Glutamatergic neuron (in vitro differentiated cells): ENCODE data around the gene SHE. TPM values are rescaled to one million over a fixed set of nuclear protein-coding genes. Genes with fewer than 3 reads are reported as not detected.

Experiments
- DNase-seq: peaks from one replicate; pipeline ENCODE4 v3.0.0; 2022
- H3K27ac Mint-ChIP-seq: one replicate; pipeline ENCODE4 v1.8.0; 2020; ENCODE audit warnings: mild to moderate bottlenecking, mixed read lengths, inconsistent platforms; ENCODE audit not compliant: unreplicated experiment
- H3K27me3 Mint-ChIP-seq: one replicate; pipeline ENCODE4 v1.8.0; 2020; ENCODE audit warnings: mild to moderate bottlenecking, moderate library complexity, mixed read lengths, inconsistent platforms; ENCODE audit not compliant: unreplicated experiment
- H3K36me3 Mint-ChIP-seq: one replicate; pipeline ENCODE4 v1.8.0; 2020; ENCODE audit warnings: mild to moderate bottlenecking, mixed read lengths, inconsistent platforms; ENCODE audit not compliant: unreplicated experiment
- H3K4me1 Mint-ChIP-seq: one replicate; pipeline ENCODE4 v1.8.0; 2020; ENCODE audit warnings: mild to moderate bottlenecking, low read depth, mixed read lengths, inconsistent platforms; ENCODE audit not compliant: unreplicated experiment
- H3K4me3 Mint-ChIP-seq: one replicate; pipeline ENCODE4 v1.8.0; 2020; ENCODE audit warnings: mild to moderate bottlenecking, mixed read lengths, inconsistent platforms; ENCODE audit not compliant: unreplicated experiment
- H3K9me3 Mint-ChIP-seq: one replicate; pipeline ENCODE4 v1.8.0; 2020; ENCODE audit warnings: mild to moderate bottlenecking, moderate library complexity, mixed read lengths, inconsistent platforms; ENCODE audit not compliant: unreplicated experiment
- total RNA-seq: library from RNA; stranded (reverse); fragmentation: NEBNext Ultra II Directional; extraction: Animal tissue kit (Norgen Biotek cat#: 25700); gene quantifications from one replicate; pipeline ENCODE4 v1.2.1, GENCODE V29; 2021; ENCODE audit not compliant: unreplicated experiment
- TF ChIP-seq, protein P1 (sequence below): fragments of 200-600 bp; sonication (generic); IDR thresholded peaks from one replicate; pipeline ENCODE4 v1.5.0; 2021; ENCODE audit not compliant: partially characterized antibody, unreplicated experiment

SHE gene
- total RNA-seq, 1 donor from 2014 or later: 0.07 TPM

DNA sequence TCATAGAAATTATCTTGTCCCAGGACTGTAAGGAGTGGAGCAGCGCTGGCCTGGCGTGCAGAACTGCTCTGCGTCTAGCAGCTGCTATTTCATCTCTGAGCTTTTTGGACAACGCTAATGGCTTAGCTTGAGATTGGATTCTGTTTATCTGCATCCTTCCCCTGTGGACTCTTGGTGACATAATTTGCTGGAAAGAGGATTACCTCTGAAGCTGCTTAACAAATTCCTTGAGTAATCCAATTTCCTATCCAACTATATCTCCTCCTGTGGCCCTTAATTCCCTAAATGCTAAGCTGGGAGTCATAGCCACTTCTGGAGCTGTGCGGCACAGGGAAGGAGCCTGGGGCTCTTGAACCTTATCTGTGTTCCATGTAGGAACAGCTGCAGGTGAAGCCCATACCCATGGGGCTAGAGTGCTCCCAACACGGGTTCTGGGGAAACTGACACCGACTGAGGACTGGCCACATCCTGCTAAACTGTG lies 53.8 kb downstream of the SHE start:
- Mint-ChIP-seq H3K4me3 (no peak overlapping the region), H3K27me3 (peaks cover 6% of the 10 kb centered on the region), H3K27ac (no peak overlapping the region), H3K36me3 (peaks cover 6% of the 10 kb centered on the region), H3K4me1 (no peaks in the 10 kb centered on the region), H3K9me3 (peaks cover 6% of the 10 kb centered on the region)
- DNase-seq: no peak
- TF ChIP-seq, protein P1, sequence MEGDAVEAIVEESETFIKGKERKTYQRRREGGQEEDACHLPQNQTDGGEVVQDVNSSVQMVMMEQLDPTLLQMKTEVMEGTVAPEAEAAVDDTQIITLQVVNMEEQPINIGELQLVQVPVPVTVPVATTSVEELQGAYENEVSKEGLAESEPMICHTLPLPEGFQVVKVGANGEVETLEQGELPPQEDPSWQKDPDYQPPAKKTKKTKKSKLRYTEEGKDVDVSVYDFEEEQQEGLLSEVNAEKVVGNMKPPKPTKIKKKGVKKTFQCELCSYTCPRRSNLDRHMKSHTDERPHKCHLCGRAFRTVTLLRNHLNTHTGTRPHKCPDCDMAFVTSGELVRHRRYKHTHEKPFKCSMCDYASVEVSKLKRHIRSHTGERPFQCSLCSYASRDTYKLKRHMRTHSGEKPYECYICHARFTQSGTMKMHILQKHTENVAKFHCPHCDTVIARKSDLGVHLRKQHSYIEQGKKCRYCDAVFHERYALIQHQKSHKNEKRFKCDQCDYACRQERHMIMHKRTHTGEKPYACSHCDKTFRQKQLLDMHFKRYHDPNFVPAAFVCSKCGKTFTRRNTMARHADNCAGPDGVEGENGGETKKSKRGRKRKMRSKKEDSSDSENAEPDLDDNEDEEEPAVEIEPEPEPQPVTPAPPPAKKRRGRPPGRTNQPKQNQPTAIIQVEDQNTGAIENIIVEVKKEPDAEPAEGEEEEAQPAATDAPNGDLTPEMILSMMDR: no peak

DNA sequence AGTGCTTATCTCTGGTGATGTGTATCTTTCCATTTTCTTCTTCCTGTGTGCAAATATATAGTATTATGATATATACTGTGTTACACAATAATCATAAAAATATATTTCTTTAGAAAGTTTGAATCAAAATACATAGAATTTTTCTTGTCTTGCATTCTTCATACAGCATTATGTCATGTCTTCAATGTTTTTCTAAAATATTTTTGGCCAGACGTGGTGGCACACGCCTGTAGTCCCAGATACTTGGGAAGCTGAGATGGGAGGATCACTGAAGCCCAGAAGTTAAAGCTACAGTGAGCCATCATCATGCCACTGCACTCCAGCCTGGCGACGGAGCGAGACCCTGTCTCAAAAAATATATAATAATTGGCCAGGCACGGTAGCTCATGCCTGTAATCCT lies 55.4 kb downstream of the SHE start:
- Mint-ChIP-seq H3K27ac (no peak overlapping the region), H3K4me3 (no peak overlapping the region), H3K27me3 (peaks cover under 1% of the 10 kb centered on the region), H3K9me3 (peaks cover 2% of the 10 kb centered on the region), H3K36me3 (peaks cover under 1% of the 10 kb centered on the region), H3K4me1 (no peaks in the 10 kb centered on the region)
- TF ChIP-seq, protein P1: no peak
- DNase-seq: no peak

DNA sequence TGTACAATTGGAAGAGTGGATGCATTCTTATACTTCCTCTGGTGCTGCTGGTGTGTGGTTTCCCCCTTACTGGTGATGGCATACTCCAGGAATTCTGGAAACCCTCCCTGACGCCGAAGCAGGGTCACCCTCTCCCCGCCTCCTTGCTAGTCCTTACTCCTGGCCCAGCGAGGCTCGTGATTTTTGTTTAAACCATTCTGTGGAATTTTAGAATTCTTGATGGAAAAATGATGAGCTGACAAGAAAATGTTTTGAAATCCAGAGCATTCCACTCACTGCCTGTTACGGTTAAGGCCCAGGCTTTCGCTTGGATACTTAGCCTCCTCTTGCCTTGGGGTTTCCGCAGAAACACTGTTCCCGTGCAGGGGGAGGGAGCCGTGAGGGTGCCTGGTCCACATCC lies 55.9 kb downstream of the SHE start:
- DNase-seq: no peak
- Mint-ChIP-seq H3K36me3 (no peaks in the 10 kb centered on the region), H3K27ac (no peak overlapping the region), H3K4me1 (no peaks in the 10 kb centered on the region), H3K27me3 (no peaks in the 10 kb centered on the region), H3K9me3 (peaks cover 2% of the 10 kb centered on the region), H3K4me3 (no peak overlapping the region)
- TF ChIP-seq, protein P1: no peak

DNA sequence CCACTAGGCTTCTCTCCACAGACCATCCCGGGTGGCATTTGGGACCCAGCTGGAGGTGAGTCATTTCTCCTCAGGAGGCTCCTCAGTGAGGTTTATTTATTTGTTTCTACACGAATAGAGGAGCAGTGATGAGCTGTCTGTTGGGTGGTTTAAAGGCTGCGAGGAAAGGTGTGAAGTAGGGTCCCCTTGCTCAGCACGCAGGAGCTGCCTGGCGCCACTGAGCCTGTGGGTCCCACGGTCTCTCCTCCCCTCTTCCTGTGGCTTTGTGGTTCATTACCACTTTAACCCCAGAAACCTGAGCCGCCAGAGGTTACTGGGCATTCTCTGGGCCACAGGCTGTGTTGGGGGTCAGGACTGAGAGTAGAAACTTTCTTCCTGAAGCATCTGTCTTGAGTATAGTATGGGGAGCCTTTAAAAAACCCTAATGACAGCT lies 57.2 kb downstream of the SHE start:
- Mint-ChIP-seq H3K36me3 (no peaks in the 10 kb centered on the region), H3K27ac (no peak overlapping the region), H3K4me1 (no peaks in the 10 kb centered on the region), H3K4me3 (no peak overlapping the region), H3K27me3 (no peaks in the 10 kb centered on the region), H3K9me3 (peaks cover 2% of the 10 kb centered on the region)
- no peak for DNase-seq
- TF ChIP-seq, protein P1: no peak

DNA sequence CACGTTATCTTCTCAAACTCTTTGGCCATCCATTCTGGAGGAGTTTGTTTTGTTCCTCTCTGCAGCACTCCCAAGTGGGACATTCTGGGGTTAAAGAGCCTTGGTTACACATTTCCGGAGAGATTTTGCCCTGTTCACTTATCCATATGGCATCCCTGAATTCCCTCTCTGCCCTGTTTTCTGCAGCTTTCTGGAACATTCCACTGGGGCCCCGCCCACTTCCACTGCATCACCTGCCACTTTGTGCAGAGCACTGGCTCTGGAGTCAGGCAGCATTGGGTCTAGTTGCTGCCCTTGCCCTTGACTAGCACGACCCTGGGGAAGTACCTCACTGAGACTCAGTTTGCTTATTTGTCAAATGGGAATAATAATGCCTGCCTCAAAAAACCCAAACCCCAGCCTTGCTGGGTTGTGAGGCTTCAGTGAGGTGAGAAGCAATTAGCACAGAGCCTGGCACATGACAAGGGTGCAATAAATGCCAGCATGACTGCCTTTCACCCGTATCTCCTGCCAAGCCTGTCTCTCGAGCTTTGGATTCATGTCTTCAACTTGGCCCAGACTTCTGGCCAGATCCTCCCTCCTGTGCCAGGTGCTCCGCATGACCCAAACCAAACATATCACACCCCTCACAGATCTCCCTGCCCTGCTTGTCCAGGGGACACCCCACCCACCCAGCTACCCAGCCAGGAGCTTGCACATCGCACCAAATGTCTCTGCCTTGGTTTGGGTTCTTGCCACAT lies 58.8 kb downstream of the SHE start:
- Mint-ChIP-seq H3K27ac (no peak overlapping the region), H3K4me3 (no peak overlapping the region), H3K27me3 (no peaks in the 10 kb centered on the region), H3K9me3 (peaks cover 2% of the 10 kb centered on the region), H3K4me1 (no peaks in the 10 kb centered on the region), H3K36me3 (no peaks in the 10 kb centered on the region)
- no peak for DNase-seq
- TF ChIP-seq, protein P1: no peak
